ENCODE results near the gene CRYBA4. TPM values are rescaled to one million over a fixed set of nuclear protein-coding genes. Genes with fewer than 3 reads are reported as not detected.

Gene CRYBA4
- total RNA-seq, 1 experiment from 2014 or later = not detected

DNA sequence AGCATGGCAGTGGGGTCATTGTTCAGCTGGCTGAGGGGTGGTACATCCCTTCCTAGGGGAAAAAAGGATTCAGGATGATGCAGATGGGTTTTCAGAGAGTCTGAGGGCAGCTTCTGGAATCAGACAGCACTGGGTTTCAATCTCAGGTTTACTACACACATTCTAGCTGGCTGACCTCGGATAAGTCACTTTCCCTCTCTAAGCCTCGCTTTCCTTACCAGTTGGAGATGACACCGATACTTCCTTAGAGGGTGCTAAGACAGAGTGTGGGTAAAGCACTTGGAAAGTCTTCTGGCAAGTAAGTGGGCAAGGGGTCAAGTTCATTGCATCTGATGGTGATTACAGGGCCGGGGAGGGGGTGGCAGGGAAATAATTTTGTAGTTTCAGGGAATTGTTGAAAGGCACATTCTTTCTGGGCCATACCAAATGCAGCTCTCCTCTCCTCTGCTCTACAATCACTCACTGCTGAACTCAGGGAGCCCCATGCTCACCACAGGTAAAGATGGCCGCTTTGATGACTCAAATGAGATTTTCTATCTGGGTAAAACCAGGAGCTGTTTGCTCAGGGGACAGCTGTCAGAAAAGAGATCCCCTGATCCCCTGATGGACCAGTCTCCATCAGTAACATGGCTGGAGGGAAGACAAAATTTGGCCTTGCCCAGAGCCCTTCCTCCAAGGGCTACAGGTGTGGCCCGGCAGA is 29.1 kb downstream of the CRYBA4 start:
- CTCF ChIA-PET = no interaction called here

DNA sequence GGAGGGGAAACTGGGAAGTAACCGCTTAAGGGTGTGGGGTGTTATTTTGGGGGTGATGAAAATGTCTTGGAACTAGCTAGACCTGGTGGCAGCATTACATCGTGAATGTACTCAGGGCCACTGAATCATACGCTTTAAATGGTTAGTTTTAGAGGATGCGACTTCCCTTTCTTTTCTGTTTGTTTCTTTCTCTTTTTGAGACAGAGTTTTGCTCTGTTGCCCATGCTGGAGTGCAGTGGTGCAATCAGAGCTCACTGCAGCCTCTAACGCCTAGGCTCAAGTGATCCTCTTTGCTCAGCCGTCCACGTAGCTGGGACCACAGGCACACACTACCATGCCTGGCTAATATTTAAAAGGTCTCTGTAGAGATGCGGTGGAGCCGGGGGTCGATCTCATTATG is 30.1 kb downstream of the CRYBA4 start:
- Histone ChIP-seq H3K4me1 (ENCODE audit: insufficient read depth, low read length, poor library complexity, severe bottlenecking) (no peaks in the 10 kb centered on the region), H3K27ac (ENCODE audit: low read depth, low read length, poor library complexity, severe bottlenecking) (no peak overlapping the region), H3K36me3 (ENCODE audit: insufficient read depth, low read length, poor library complexity, severe bottlenecking) (no peaks in the 10 kb centered on the region), H3K4me3 (ENCODE audit: low read depth, low read length, poor library complexity, severe bottlenecking) (no peak overlapping the region), H3K27me3 (replicated peaks; ENCODE audit: insufficient read depth, low read depth, low read length, poor library complexity) (no peaks in the 10 kb centered on the region), H3K9me3 (ENCODE audit: low read depth, low read length, poor library complexity, severe bottlenecking) (no peaks in the 10 kb centered on the region)
- no peak for DNase-seq (ENCODE audit: low spot score)
- POLR2A ChIA-PET (ENCODE audit: low non-redundant PET) = no interaction called here
- no TSS peak for BruUV-seq (replicated peaks)
- intact Hi-C loops (cut with micrococcal nuclease; ENCODE audit: unreplicated experiment) = no loop called here
- CTCF ChIA-PET = no interaction called here
- TF ChIP-seq, protein P1, sequence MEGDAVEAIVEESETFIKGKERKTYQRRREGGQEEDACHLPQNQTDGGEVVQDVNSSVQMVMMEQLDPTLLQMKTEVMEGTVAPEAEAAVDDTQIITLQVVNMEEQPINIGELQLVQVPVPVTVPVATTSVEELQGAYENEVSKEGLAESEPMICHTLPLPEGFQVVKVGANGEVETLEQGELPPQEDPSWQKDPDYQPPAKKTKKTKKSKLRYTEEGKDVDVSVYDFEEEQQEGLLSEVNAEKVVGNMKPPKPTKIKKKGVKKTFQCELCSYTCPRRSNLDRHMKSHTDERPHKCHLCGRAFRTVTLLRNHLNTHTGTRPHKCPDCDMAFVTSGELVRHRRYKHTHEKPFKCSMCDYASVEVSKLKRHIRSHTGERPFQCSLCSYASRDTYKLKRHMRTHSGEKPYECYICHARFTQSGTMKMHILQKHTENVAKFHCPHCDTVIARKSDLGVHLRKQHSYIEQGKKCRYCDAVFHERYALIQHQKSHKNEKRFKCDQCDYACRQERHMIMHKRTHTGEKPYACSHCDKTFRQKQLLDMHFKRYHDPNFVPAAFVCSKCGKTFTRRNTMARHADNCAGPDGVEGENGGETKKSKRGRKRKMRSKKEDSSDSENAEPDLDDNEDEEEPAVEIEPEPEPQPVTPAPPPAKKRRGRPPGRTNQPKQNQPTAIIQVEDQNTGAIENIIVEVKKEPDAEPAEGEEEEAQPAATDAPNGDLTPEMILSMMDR (conservative IDR thresholded peaks at IDR 0.05; ENCODE audit: low read depth, low read length) = no peak
- TF ChIP-seq EZH2 (IDR thresholded peaks at IDR 0.05; ENCODE audit: borderline replicate concordance, low read depth, low read length, poor library complexity, severe bottlenecking) = no peak

More for the DNA sequence above, 29.1 kb downstream of the CRYBA4 start:
- no TSS peak for BruUV-seq (replicated peaks)
- intact Hi-C loops (cut with micrococcal nuclease; ENCODE audit: unreplicated experiment) = no loop called here
- POLR2A ChIA-PET (ENCODE audit: low non-redundant PET) = no interaction called here
- DNase-seq (ENCODE audit: low spot score) = no peak
- H3K9me3 ChIP-seq (ENCODE audit: low read depth, low read length, poor library complexity, severe bottlenecking) = no peaks in the 10 kb centered on the region
- no peaks in the 10 kb centered on the region for H3K27me3 ChIP-seq (replicated peaks; ENCODE audit: insufficient read depth, low read depth, low read length, poor library complexity)
- TF ChIP-seq EZH2 (IDR thresholded peaks at IDR 0.05; ENCODE audit: borderline replicate concordance, low read depth, low read length, poor library complexity, severe bottlenecking) = no peak
- TF ChIP-seq, protein P1 (conservative IDR thresholded peaks at IDR 0.05; ENCODE audit: low read depth, low read length) = no peak
- no peaks in the 10 kb centered on the region for H3K36me3 ChIP-seq (ENCODE audit: insufficient read depth, low read length, poor library complexity, severe bottlenecking)
- no peak overlapping the region for H3K27ac ChIP-seq (ENCODE audit: low read depth, low read length, poor library complexity, severe bottlenecking)
- peaks cover 3% of the 10 kb centered on the region for H3K4me1 ChIP-seq (ENCODE audit: insufficient read depth, low read length, poor library complexity, severe bottlenecking)
- no peak overlapping the region for H3K4me3 ChIP-seq (ENCODE audit: low read depth, low read length, poor library complexity, severe bottlenecking)

DNA sequence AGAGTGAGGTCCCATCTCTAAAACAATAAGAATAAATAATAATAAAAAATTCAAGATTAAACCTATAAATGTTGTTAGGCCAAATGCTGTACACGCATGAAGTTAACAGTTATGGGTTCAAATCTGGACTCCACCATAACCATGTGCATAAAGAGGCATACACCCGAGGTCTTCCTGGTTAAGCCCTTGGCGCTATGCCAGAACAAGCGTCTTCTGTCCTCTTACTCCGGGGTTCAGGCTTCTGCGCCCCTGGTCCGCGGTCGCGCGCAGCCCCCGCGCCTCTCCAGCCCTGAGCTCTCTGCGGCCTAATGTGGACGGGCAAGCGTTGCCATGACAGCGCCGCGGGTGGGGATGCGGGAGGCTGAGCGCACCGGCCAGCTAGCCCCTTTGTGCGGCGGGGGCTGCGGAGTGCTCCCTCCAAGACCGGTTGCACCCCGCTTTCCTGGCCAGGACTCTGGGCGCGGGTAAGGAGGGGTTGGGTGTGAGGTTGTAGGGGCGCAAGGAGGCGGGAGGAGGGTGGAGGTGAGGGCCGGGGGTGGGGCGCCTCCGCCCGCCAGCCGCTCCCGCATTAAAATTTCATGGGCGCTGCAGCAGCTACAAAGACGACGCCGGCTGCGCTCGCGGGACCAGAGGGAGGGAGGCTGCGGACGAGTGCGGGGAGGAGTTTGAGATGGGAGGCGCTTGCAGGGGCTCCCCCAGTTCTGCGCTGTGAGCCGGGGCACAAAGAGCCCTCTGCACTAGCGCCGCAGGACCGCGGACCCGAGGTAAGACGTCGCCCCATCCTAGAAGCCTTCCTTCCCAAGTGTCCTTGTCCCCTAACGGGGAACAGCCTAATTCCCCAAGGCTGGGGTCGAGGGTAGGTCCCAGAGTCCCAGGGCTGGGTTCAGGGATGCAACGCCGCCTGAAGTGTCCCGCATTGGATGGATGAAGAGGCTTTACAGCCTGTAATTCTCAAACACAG is 35.4 kb downstream of the CRYBA4 start, which contains the start of gene MIAT:
MIAT (plus strand) TSS at position 698 of the 961 bp plus-strand sequence.
- Histone ChIP-seq H3K36me3 (ENCODE audit: insufficient read depth, low read length, poor library complexity, severe bottlenecking) (no peaks in the 10 kb centered on the region), H3K9me3 (ENCODE audit: low read depth, low read length, poor library complexity, severe bottlenecking) (no peaks in the 10 kb centered on the region), H3K4me1 (ENCODE audit: insufficient read depth, low read length, poor library complexity, severe bottlenecking) (peaks cover 22% of the 10 kb centered on the region), H3K27me3 (replicated peaks; ENCODE audit: insufficient read depth, low read depth, low read length, poor library complexity) (no peaks in the 10 kb centered on the region), H3K4me3 (ENCODE audit: low read depth, low read length, poor library complexity, severe bottlenecking) (peak within 1 kb of the TSS; percentile 54), H3K27ac (ENCODE audit: low read depth, low read length, poor library complexity, severe bottlenecking) (no peak within 1 kb of the TSS)
- CTCF ChIA-PET = no interaction called here
- BruUV-seq (replicated peaks) = no TSS peak
- intact Hi-C loops (cut with micrococcal nuclease; ENCODE audit: unreplicated experiment) = no loop called here
- DNase-seq (ENCODE audit: low spot score) = peak; percentile 46
- TF ChIP-seq, protein P1 (conservative IDR thresholded peaks at IDR 0.05; ENCODE audit: low read depth, low read length) = no peak
- TF ChIP-seq EZH2 (IDR thresholded peaks at IDR 0.05; ENCODE audit: borderline replicate concordance, low read depth, low read length, poor library complexity, severe bottlenecking) = no peak
- POLR2A ChIA-PET (ENCODE audit: low non-redundant PET) = interaction anchor here (0.7 kb wide), 1 partner anchor 229 kb away, joined by 7 read pairs; no protein-coding TSS in a partner anchor
